ENCODE data around the gene FAM117B.

DNA sequence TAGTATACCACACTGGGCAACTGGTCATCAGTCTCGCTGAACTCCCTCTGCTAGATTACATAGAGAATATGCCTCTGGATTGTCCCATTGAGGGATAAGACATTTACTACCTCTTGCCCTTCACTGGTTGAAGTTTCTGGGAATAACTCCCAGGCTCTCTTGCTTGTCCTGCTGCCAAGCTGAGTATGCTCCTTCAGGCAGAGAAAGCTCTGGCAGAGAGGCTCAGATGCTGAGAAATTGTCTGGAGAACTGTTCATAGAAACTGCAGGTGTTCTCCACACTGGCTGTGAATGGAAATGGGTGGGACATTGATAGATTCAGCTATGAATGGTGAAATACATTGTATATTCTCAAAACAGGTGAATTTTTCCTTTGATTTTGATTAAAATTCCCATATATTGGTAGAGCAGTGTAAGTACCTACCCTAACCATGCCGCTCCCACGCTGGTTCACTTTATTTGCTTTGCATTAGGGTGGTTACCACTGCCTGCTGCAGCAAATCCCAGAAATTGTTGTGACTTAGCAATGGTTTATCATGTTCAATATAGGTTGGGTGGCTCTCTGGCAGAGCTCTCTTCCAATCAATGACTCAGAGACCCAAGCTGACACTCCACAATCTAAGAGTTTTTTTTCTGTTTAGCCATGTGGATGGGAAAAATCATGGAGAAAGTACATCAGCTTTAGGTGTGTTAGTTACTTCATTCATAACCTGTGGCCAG is 36.7 kb downstream of the FAM117B start:
- TF ChIP-seq, protein P1, sequence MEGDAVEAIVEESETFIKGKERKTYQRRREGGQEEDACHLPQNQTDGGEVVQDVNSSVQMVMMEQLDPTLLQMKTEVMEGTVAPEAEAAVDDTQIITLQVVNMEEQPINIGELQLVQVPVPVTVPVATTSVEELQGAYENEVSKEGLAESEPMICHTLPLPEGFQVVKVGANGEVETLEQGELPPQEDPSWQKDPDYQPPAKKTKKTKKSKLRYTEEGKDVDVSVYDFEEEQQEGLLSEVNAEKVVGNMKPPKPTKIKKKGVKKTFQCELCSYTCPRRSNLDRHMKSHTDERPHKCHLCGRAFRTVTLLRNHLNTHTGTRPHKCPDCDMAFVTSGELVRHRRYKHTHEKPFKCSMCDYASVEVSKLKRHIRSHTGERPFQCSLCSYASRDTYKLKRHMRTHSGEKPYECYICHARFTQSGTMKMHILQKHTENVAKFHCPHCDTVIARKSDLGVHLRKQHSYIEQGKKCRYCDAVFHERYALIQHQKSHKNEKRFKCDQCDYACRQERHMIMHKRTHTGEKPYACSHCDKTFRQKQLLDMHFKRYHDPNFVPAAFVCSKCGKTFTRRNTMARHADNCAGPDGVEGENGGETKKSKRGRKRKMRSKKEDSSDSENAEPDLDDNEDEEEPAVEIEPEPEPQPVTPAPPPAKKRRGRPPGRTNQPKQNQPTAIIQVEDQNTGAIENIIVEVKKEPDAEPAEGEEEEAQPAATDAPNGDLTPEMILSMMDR (IDR thresholded peaks at IDR 0.05), result no peak
- TF ChIP-seq POLR2A (IDR thresholded peaks at IDR 0.05), result no peak

Data from esophagus squamous epithelium (tissue), 4 donors.